NCI-H146 (cell line): Measurements from ENCODE around the gene KBTBD8.

Experiments
- DNase-seq: peaks from one replicate; lab custom pipeline; 2025; lab: John Stamatoyannopoulos, UW

KBTBD8 gene

GRCh38 chr3:66998113-66998903 is at the start of gene KBTBD8:
TSS of gene KBTBD8 (plus strand) at chr3:66998307. CDS start at chr3:66998356, 49 bp downstream.
- DNase-seq: peak; percentile 96

- no peak for DNase-seq
These were observed 49.3 kb upstream of the KBTBD8 start for GRCh38 chr3:66948838-66949237.

- no peak for DNase-seq
These were observed 48.2 kb upstream of the KBTBD8 start for GRCh38 chr3:66949898-66950297.

- no peak for DNase-seq
These were observed 45.8 kb upstream of the KBTBD8 start for GRCh38 chr3:66952357-66952756.

GRCh38 chr3:66953934-66954445 is 44.1 kb upstream of the KBTBD8 start:
- no peak for DNase-seq

GRCh38 chr3:66956742-66957141 is 41.4 kb upstream of the KBTBD8 start:
- DNase-seq: no peak

- no peak for DNase-seq
These were observed 40.7 kb upstream of the KBTBD8 start for GRCh38 chr3:66957367-66957766.

GRCh38 chr3:66958067-66958466 is 40.0 kb upstream of the KBTBD8 start:
- DNase-seq: no peak

- no peak for DNase-seq
These were observed 35.4 kb upstream of the KBTBD8 start for GRCh38 chr3:66962664-66963063.

- no peak for DNase-seq
These were observed 26.9 kb upstream of the KBTBD8 start for GRCh38 chr3:66971245-66971644.

GRCh38 chr3:66971891-66972551 is 26.1 kb upstream of the KBTBD8 start:
- DNase-seq: peak; percentile 79

- no peak for DNase-seq
These were observed 17.3 kb upstream of the KBTBD8 start for GRCh38 chr3:66980791-66981190.

GRCh38 chr3:66983101-66983500 is 15.0 kb upstream of the KBTBD8 start:
- DNase-seq: no peak

- DNase-seq: no peak
These were observed 12.7 kb upstream of the KBTBD8 start for GRCh38 chr3:66985336-66985920.

GRCh38 chr3:66986406-66986805 is 11.7 kb upstream of the KBTBD8 start:
- no peak for DNase-seq

GRCh38 chr3:66989241-66989640 is 8.9 kb upstream of the KBTBD8 start:
- DNase-seq: no peak

- DNase-seq: peak; percentile 0
These were observed 8.0 kb upstream of the KBTBD8 start for GRCh38 chr3:66989860-66990696.

- DNase-seq: no peak
These were observed 6.6 kb upstream of the KBTBD8 start for GRCh38 chr3:66991459-66991858.

- no peak for DNase-seq
These were observed 5.0 kb upstream of the KBTBD8 start for GRCh38 chr3:66993082-66993481.

- no peak for DNase-seq
These were observed 3.5 kb upstream of the KBTBD8 start for GRCh38 chr3:66994588-66994987.

- DNase-seq: no peak
These were observed 1.4 kb upstream of the KBTBD8 start for GRCh38 chr3:66996696-66997095.

GRCh38 chr3:66997560-66998112 is 471 bp upstream of the KBTBD8 start:
- DNase-seq: no peak
